Inflammatory macrophage treated with lipopolysaccharide for 4 hours (primary cell): Measurements from ENCODE around the gene BTG4.
A peak's percentile ranks its signal among the peaks of the same experiment; 100 is the strongest.

Source experiments
- DNase-seq: peaks from one replicate; pipeline ENCODE4 v3.0.0-alpha.2; 2020

Gene BTG4

GRCh38 chr11:111452817-111453552 is 59.2 kb downstream of the BTG4 start:
- no peak for DNase-seq

GRCh38 chr11:111452146-111452545 is 60.0 kb downstream of the BTG4 start:
- DNase-seq = no peak

- no peak for DNase-seq
Observed at GRCh38 chr11:111450480-111451320, 61.5 kb downstream of the BTG4 start.

- no peak for DNase-seq
Observed at GRCh38 chr11:111449696-111450479, 62.3 kb downstream of the BTG4 start.

GRCh38 chr11:111448831-111449557 is 63.2 kb downstream of the BTG4 start:
- no peak for DNase-seq

GRCh38 chr11:111448414-111448813 is 63.8 kb downstream of the BTG4 start:
- no peak for DNase-seq

GRCh38 chr11:111447931-111448330 is 64.3 kb downstream of the BTG4 start:
- DNase-seq = no peak

GRCh38 chr11:111447112-111447471 is 65.1 kb downstream of the BTG4 start:
- no peak for DNase-seq

- DNase-seq = peak; percentile 93
Observed at GRCh38 chr11:111446404-111447111, 65.6 kb downstream of the BTG4 start.

GRCh38 chr11:111445586-111445985 is 66.6 kb downstream of the BTG4 start:
- no peak for DNase-seq
